SK-N-SH (cell line): Measurements from ENCODE around the gene KCNH4. TPM values are rescaled to one million over a fixed set of nuclear protein-coding genes. Genes with fewer than 3 reads are reported as not detected.

Experiments used
- CTCF ChIA-PET: fragments of 300-600, 350-600 bp; formaldehyde crosslinking; extraction: SDS; loops from one replicate; lab custom pipeline; 2021; lab: Yijun Ruan, JAX
- POLR2A ChIA-PET: fragments of 350-600 bp; sonication (Branson Sonifier 250); formaldehyde crosslinking; extraction: SDS; loops from one replicate; lab custom pipeline; 2020; ENCODE audit warnings: antibody characterized with exemption, inconsistent platforms; lab: Yijun Ruan, JAX
- DNase-seq: peaks from one replicate; pipeline ENCODE4 v3.0.0; 2012
- H2AFZ ChIP-seq: fragments of 200-600 bp; sonication (generic); 2 replicates; pipeline ENCODE4 v1.8.1; 2016; ENCODE audit warnings: antibody characterized with exemption, mild to moderate bottlenecking, low read depth
- H3F3A ChIP-seq: fragments of 200-600 bp; sonication (generic); replicated peaks from 2 replicates; pipeline ENCODE3; 2016; ENCODE audit warnings: antibody characterized with exemption, mild to moderate bottlenecking; ENCODE audit not compliant: insufficient read depth
- H3K27ac ChIP-seq, 2 experiments: fragments of 200-500 bp in 1 of 2; fragments of 200-600 bp in 1 of 2; sonication (Bioruptor generic) in 1 of 2; sonication (generic), shearing (Covaris generic) in 1 of 2; 2 replicates each; pipeline versions ENCODE4 v1.5.1 to v1.6.1; 2014 to 2016; ENCODE audit warnings: low read depth in 2 of 2, inconsistent platforms in 1 of 2, low read length in 1 of 2, mild to moderate bottlenecking in 1 of 2, mixed read lengths in 1 of 2
- H3K27me3 ChIP-seq: fragments of 200-600 bp; sonication (generic), shearing (Covaris generic); 2 replicates; pipeline ENCODE4 v1.6.1; 2016; ENCODE audit warnings: mixed run types; ENCODE audit not compliant: insufficient read depth
- H3K36me3 ChIP-seq, 2 experiments: fragments of 200-500 bp in 1 of 2; fragments of 200-600 bp in 1 of 2; sonication (Bioruptor generic) in 1 of 2; sonication (generic) in 1 of 2; replicated peaks in 1 of 2; 2 replicates each; pipeline versions ENCODE3 to v1.5.1; 2014 to 2016; ENCODE audit warnings: low read length in 1 of 2, mild to moderate bottlenecking in 1 of 2; ENCODE audit not compliant: insufficient read depth in 2 of 2, control insufficient read depth in 1 of 2
- H3K4me1 ChIP-seq, 2 experiments: fragments of 200-500 bp in 1 of 2; fragments of 200-600 bp in 1 of 2; sonication (Bioruptor generic) in 1 of 2; sonication (generic), shearing (Covaris generic) in 1 of 2; 2 replicates each; pipeline versions ENCODE4 v1.5.1 to v1.6.1; 2014 to 2016; ENCODE audit warnings: low read depth in 1 of 2, low read length in 1 of 2, mixed run types in 1 of 2; ENCODE audit not compliant: insufficient read depth in 2 of 2, control insufficient read depth in 1 of 2
- H3K4me2 ChIP-seq: fragments of 200-600 bp; sonication (generic), shearing (Covaris generic); 2 replicates; pipeline ENCODE4 v1.6.1; 2017; ENCODE audit warnings: mixed run types
- H3K4me3 ChIP-seq, 2 experiments: fragments of 200-500 bp in 1 of 2; fragments of 200-600 bp in 1 of 2; sonication (Bioruptor generic) in 1 of 2; sonication (generic), shearing (Covaris generic) in 1 of 2; 2 replicates each; pipeline versions ENCODE4 v1.5.1 to v1.8.1; 2014 to 2016; ENCODE audit warnings: low read depth in 2 of 2, inconsistent platforms in 1 of 2, low read length in 1 of 2, mild to moderate bottlenecking in 1 of 2, mixed read lengths in 1 of 2, moderate library complexity in 1 of 2
- H3K79me2 ChIP-seq: fragments of 200-600 bp; sonication (generic); 2 replicates; pipeline ENCODE4 v1.8.1; 2017; ENCODE audit warnings: mild to moderate bottlenecking; ENCODE audit not compliant: insufficient read depth
- H3K9ac ChIP-seq: fragments of 200-600 bp; sonication (generic); 2 replicates; pipeline ENCODE4 v1.6.1; 2017; ENCODE audit warnings: mixed run types
- H3K9me2 ChIP-seq: fragments of 200-600 bp; sonication (generic); 2 replicates; pipeline ENCODE4 v1.6.1; 2017; ENCODE audit warnings: mixed run types
- H3K9me3 ChIP-seq: fragments of 200-600 bp; sonication (generic); 2 replicates; pipeline ENCODE4 v1.6.1; 2017; ENCODE audit warnings: mixed run types, mild to moderate bottlenecking, moderate library complexity
- H4K20me1 ChIP-seq: fragments of 200-600 bp; sonication (generic); 2 replicates; pipeline ENCODE4 v1.6.1; 2017; ENCODE audit warnings: mild to moderate bottlenecking, mixed run types; ENCODE audit not compliant: insufficient read depth
- EZH2phosphoT487 ChIP-seq: fragments of 200-600 bp; sonication (generic); IDR thresholded peaks from 2 replicates; pipeline ENCODE4 v1.6.1; 2017; ENCODE audit warnings: low read depth, mixed run types, mild to moderate bottlenecking, antibody characterized with exemption, moderate library complexity, borderline replicate concordance
- FOXJ3 ChIP-seq: sonication (generic); formaldehyde crosslinking; IDR thresholded peaks from 2 replicates; pipeline ENCODE4 v1.5.1; 2020; ENCODE audit warnings: mild to moderate bottlenecking, missing genetic modification reagents
- MEF2A ChIP-seq: IDR thresholded peaks from 2 replicates; pipeline ENCODE4 v1.4.0; 2012; ENCODE audit warnings: low read depth, borderline replicate concordance
- MXI1 ChIP-seq: IDR thresholded peaks from 2 replicates; pipeline ENCODE4 v1.6.1; 2012; ENCODE audit warnings: mild to moderate bottlenecking, low read depth, low read length, improper control_type of control experiment
- NRF1 ChIP-seq: IDR thresholded peaks from 2 replicates; pipeline ENCODE4 v1.6.1; 2012; ENCODE audit warnings: low read depth, mild to moderate bottlenecking, low read length
- TEAD4 ChIP-seq: IDR thresholded peaks from 2 replicates; pipeline ENCODE4 v1.4.0; 2012; ENCODE audit warnings: mild to moderate bottlenecking, borderline replicate concordance; ENCODE audit not compliant: insufficient read depth
- WGBS: methylation state at CpG from one replicate; pipeline ENCODE4 v1.1.6; 2017; ENCODE audit warnings: low lambda C conversion rate; 5-methylcytosine and 5-hydroxymethylcytosine counted together
- polyA plus RNA-seq, 3 experiments: library from polyadenylated mRNA; depleted of rRNA; stranded (reverse); fragments of >200 nt; gene quantifications; 2 replicates each; pipeline ENCODE4 v1.2.3, GENCODE V29; 2012
- TF ChIP-seq, protein P1 (sequence below): fragments of 150-350 bp; IDR thresholded peaks from 2 replicates; pipeline ENCODE4 v1.6.1; 2016; ENCODE audit warnings: mild to moderate bottlenecking, low read depth, low read length
- TF ChIP-seq, protein P2 (sequence below): IDR thresholded peaks from 2 replicates; pipeline ENCODE4; 2012
- TF ChIP-seq, protein P3 (sequence below): IDR thresholded peaks from 2 replicates; pipeline ENCODE4 v1.6.1; 2012; ENCODE audit warnings: mild to moderate bottlenecking, low read depth, low read length, moderate library complexity
- TF ChIP-seq, protein P4 (sequence below): fragments of 200-600 bp; sonication (generic); IDR thresholded peaks from 2 replicates; pipeline ENCODE4 v1.6.1; 2017; ENCODE audit warnings: antibody characterized with exemption, mild to moderate bottlenecking, moderate library complexity
- TF ChIP-seq, protein P5 (sequence below): IDR thresholded peaks from 2 replicates; pipeline ENCODE4 v1.4.0; 2012; ENCODE audit warnings: low read depth, borderline replicate concordance
- TF ChIP-seq, protein P6 (sequence below): fragments of 150-350 bp; IDR thresholded peaks from 2 replicates; pipeline ENCODE4 v1.6.1; 2017; ENCODE audit warnings: antibody characterized with exemption, low read length, low read depth, borderline replicate concordance
- TF ChIP-seq, protein P7 (sequence below): IDR thresholded peaks from 2 replicates; pipeline ENCODE4 v1.4.0; 2012; ENCODE audit warnings: low read depth, borderline replicate concordance

The KCNH4 gene
- polyA plus RNA-seq, 1 of the 3 experiments (the other 2 are of a cell fraction), result 0.46 TPM

DNA sequence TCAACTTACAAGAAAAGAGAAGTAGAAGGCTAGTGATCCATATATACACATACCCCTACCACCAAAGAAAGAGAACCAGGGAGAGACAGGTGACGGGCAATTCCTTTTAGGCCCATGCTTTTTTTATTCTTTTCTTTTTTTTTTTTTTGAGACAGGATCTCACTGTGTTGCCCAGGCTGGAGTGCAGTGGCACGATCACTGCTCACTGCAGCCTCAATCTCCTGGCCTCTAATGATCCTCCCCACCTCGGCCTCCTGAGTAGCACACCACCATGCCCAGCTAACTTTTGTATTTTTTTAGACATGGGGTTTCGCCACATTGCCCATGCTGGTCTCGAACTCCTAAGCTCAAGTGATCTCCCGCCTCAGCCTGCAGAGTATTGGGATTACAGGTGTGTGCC lies 53.5 kb downstream of the KCNH4 start (continued):
- no peak for TF ChIP-seq MEF2A
- TF ChIP-seq, protein P1, sequence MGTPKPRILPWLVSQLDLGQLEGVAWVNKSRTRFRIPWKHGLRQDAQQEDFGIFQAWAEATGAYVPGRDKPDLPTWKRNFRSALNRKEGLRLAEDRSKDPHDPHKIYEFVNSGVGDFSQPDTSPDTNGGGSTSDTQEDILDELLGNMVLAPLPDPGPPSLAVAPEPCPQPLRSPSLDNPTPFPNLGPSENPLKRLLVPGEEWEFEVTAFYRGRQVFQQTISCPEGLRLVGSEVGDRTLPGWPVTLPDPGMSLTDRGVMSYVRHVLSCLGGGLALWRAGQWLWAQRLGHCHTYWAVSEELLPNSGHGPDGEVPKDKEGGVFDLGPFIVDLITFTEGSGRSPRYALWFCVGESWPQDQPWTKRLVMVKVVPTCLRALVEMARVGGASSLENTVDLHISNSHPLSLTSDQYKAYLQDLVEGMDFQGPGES, result no peak

DNA sequence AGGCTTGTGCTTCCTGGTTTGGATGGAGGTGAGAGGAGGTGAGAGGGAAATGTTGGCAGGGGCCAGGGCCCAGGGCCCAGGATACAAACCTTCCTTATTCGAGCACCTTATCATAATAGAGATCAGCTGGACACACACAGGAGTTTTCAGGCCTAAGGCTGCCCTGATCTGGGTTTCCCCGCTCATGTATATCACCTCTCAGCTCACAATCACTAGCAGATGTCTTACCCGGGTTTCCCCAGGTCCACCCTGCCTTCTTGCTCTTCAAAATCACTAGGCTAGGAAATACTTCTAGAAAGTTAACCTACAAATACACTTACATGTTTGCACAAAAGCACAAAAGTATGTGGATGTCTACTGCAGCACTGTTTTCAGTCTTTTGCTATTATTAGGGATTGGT lies 54.1 kb downstream of the KCNH4 start:
- no peak overlapping the region for H3K4me2 ChIP-seq
- H3K9me3 ChIP-seq, result no peaks in the 10 kb centered on the region
- H3K9me2 ChIP-seq, result no peaks in the 10 kb centered on the region
- no peak overlapping the region for H2AFZ ChIP-seq
- ChIA-PET POLR2A (no interaction called here), CTCF (interaction anchor here (1.1 kb wide), 1 partner anchor 9 kb away, joined by 3 read pairs; no protein-coding TSS in a partner anchor)
- WGBS, result 68% methylated on average over 3 of the region's 3 CpGs
- H3K4me3 ChIP-seq, result no peak overlapping the region
- peaks cover 3% of the 10 kb centered on the region for H3F3A ChIP-seq
- TF ChIP-seq EZH2phosphoT487 (no peak), MXI1 (no peak), NRF1 (no peak), FOXJ3 (no peak), TEAD4 (no peak)
- TF ChIP-seq, protein P2, sequence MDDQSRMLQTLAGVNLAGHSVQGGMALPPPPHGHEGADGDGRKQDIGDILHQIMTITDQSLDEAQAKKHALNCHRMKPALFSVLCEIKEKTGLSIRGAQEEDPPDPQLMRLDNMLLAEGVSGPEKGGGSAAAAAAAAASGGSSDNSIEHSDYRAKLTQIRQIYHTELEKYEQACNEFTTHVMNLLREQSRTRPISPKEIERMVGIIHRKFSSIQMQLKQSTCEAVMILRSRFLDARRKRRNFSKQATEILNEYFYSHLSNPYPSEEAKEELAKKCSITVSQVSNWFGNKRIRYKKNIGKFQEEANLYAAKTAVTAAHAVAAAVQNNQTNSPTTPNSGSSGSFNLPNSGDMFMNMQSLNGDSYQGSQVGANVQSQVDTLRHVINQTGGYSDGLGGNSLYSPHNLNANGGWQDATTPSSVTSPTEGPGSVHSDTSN, result no peak
- TF ChIP-seq, protein P1, result no peak
- TF ChIP-seq, protein P3, sequence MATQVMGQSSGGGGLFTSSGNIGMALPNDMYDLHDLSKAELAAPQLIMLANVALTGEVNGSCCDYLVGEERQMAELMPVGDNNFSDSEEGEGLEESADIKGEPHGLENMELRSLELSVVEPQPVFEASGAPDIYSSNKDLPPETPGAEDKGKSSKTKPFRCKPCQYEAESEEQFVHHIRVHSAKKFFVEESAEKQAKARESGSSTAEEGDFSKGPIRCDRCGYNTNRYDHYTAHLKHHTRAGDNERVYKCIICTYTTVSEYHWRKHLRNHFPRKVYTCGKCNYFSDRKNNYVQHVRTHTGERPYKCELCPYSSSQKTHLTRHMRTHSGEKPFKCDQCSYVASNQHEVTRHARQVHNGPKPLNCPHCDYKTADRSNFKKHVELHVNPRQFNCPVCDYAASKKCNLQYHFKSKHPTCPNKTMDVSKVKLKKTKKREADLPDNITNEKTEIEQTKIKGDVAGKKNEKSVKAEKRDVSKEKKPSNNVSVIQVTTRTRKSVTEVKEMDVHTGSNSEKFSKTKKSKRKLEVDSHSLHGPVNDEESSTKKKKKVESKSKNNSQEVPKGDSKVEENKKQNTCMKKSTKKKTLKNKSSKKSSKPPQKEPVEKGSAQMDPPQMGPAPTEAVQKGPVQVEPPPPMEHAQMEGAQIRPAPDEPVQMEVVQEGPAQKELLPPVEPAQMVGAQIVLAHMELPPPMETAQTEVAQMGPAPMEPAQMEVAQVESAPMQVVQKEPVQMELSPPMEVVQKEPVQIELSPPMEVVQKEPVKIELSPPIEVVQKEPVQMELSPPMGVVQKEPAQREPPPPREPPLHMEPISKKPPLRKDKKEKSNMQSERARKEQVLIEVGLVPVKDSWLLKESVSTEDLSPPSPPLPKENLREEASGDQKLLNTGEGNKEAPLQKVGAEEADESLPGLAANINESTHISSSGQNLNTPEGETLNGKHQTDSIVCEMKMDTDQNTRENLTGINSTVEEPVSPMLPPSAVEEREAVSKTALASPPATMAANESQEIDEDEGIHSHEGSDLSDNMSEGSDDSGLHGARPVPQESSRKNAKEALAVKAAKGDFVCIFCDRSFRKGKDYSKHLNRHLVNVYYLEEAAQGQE, result no peak
- TF ChIP-seq, protein P4, sequence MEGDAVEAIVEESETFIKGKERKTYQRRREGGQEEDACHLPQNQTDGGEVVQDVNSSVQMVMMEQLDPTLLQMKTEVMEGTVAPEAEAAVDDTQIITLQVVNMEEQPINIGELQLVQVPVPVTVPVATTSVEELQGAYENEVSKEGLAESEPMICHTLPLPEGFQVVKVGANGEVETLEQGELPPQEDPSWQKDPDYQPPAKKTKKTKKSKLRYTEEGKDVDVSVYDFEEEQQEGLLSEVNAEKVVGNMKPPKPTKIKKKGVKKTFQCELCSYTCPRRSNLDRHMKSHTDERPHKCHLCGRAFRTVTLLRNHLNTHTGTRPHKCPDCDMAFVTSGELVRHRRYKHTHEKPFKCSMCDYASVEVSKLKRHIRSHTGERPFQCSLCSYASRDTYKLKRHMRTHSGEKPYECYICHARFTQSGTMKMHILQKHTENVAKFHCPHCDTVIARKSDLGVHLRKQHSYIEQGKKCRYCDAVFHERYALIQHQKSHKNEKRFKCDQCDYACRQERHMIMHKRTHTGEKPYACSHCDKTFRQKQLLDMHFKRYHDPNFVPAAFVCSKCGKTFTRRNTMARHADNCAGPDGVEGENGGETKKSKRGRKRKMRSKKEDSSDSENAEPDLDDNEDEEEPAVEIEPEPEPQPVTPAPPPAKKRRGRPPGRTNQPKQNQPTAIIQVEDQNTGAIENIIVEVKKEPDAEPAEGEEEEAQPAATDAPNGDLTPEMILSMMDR, result no peak
- TF ChIP-seq, protein P5, sequence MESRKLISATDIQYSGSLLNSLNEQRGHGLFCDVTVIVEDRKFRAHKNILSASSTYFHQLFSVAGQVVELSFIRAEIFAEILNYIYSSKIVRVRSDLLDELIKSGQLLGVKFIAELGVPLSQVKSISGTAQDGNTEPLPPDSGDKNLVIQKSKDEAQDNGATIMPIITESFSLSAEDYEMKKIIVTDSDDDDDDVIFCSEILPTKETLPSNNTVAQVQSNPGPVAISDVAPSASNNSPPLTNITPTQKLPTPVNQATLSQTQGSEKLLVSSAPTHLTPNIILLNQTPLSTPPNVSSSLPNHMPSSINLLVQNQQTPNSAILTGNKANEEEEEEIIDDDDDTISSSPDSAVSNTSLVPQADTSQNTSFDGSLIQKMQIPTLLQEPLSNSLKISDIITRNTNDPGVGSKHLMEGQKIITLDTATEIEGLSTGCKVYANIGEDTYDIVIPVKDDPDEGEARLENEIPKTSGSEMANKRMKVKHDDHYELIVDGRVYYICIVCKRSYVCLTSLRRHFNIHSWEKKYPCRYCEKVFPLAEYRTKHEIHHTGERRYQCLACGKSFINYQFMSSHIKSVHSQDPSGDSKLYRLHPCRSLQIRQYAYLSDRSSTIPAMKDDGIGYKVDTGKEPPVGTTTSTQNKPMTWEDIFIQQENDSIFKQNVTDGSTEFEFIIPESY, result no peak
- TF ChIP-seq, protein P6, sequence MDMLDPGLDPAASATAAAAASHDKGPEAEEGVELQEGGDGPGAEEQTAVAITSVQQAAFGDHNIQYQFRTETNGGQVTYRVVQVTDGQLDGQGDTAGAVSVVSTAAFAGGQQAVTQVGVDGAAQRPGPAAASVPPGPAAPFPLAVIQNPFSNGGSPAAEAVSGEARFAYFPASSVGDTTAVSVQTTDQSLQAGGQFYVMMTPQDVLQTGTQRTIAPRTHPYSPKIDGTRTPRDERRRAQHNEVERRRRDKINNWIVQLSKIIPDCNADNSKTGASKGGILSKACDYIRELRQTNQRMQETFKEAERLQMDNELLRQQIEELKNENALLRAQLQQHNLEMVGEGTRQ, result no peak
- TF ChIP-seq, protein P7, sequence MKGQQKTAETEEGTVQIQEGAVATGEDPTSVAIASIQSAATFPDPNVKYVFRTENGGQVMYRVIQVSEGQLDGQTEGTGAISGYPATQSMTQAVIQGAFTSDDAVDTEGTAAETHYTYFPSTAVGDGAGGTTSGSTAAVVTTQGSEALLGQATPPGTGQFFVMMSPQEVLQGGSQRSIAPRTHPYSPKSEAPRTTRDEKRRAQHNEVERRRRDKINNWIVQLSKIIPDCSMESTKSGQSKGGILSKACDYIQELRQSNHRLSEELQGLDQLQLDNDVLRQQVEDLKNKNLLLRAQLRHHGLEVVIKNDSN, result no peak
- H3K9ac ChIP-seq, result no peak overlapping the region
- H3K27ac ChIP-seq, result no peak overlapping the region
- no peak for DNase-seq
- H3K27me3 ChIP-seq, result no peaks in the 10 kb centered on the region
- peaks cover 24% of the 10 kb centered on the region for H3K79me2 ChIP-seq
- H3K4me1 ChIP-seq, result peaks cover 0 to 6% of the 10 kb centered on the region in 2 experiments; a peak in 2 of 4 replicates
- H3K36me3 ChIP-seq, result peaks cover 39 to 50% of the 10 kb centered on the region in 2 experiments
- H4K20me1 ChIP-seq, result peaks cover 15% of the 10 kb centered on the region
